ENCODE results near the gene ACAA2.
"Not testable (repeated sequence)": the region's sequence is repeated elsewhere in the genome, so short reads cannot be mapped to it uniquely, and the experiment has no call there.

Gene ACAA2

GRCh38 chr18:49844903-49845302 lies 31.6 kb upstream of the ACAA2 start:
- no peak for DNase-seq

GRCh38 chr18:49843778-49844625 lies 30.7 kb upstream of the ACAA2 start:
- no peak for DNase-seq

GRCh38 chr18:49843131-49843530 lies 29.8 kb upstream of the ACAA2 start:
- no peak for DNase-seq

GRCh38 chr18:49842656-49843055 lies 29.3 kb upstream of the ACAA2 start:
- DNase-seq, result no peak

GRCh38 chr18:49841236-49842217 lies 28.2 kb upstream of the ACAA2 start:
- no peak for DNase-seq

- no peak for DNase-seq
These were observed 25.7 kb upstream of the ACAA2 start for GRCh38 chr18:49839012-49839411.

GRCh38 chr18:49838381-49838780 lies 25.0 kb upstream of the ACAA2 start:
- no peak for DNase-seq

GRCh38 chr18:49837889-49838288 lies 24.6 kb upstream of the ACAA2 start:
- DNase-seq, result no peak

GRCh38 chr18:49837316-49837835 lies 24.0 kb upstream of the ACAA2 start:
- DNase-seq, result not testable (repeated sequence)

GRCh38 chr18:49835405-49835804 lies 22.1 kb upstream of the ACAA2 start:
- no peak for DNase-seq

- no peak for DNase-seq
These were observed 20.9 kb upstream of the ACAA2 start for GRCh38 chr18:49834258-49834657.

- no peak for DNase-seq
These were observed 20.5 kb upstream of the ACAA2 start for GRCh38 chr18:49833814-49834213.

GRCh38 chr18:49832221-49832647 lies 18.9 kb upstream of the ACAA2 start:
- DNase-seq, result no peak

- DNase-seq, result no peak
These were observed 14.7 kb upstream of the ACAA2 start for GRCh38 chr18:49827996-49828395.

- DNase-seq, result no peak
These were observed 6.7 kb upstream of the ACAA2 start for GRCh38 chr18:49819823-49820671.

- DNase-seq, result no peak
These were observed 5.8 kb upstream of the ACAA2 start for GRCh38 chr18:49819071-49819662.

- DNase-seq, result no peak
These were observed 4.6 kb upstream of the ACAA2 start for GRCh38 chr18:49817947-49818346.

- no peak for DNase-seq
These were observed 2.6 kb upstream of the ACAA2 start for GRCh38 chr18:49815927-49816326.

GRCh38 chr18:49814147-49814499 lies 790 bp upstream of the ACAA2 start:
- DNase-seq, result no peak

GRCh38 chr18:49813069-49813318 lies 339 bp downstream of the ACAA2 start:
- no peak for DNase-seq

- no peak for DNase-seq
These were observed 856 bp downstream of the ACAA2 start for GRCh38 chr18:49812286-49813068.
